Duodenal mucosa (tissue), 2 donors: Measurements from ENCODE around the gene ERRFI1.

Experiments
- H3K27ac ChIP-seq: one replicate; pipeline ENCODE4 v1.7.0; 2013; ENCODE audit warnings: low read depth, low read length
- H3K27me3 ChIP-seq, 2 donors: one replicate each; pipeline ENCODE4 v1.7.0; 2013; ENCODE audit warnings: low read length in 2 of 2, control low read depth in 1 of 2; ENCODE audit not compliant: insufficient read depth in 2 of 2, control insufficient read depth in 1 of 2
- H3K36me3 ChIP-seq, 2 donors: one replicate each; pipeline ENCODE4 v1.7.0; 2013; ENCODE audit warnings: low read length in 2 of 2, control low read depth in 1 of 2; ENCODE audit not compliant: insufficient read depth in 2 of 2, control insufficient read depth in 1 of 2
- H3K4me1 ChIP-seq, 2 donors: one replicate each; pipeline ENCODE4 v1.7.0; 2013; ENCODE audit warnings: low read length in 2 of 2, control low read depth in 1 of 2; ENCODE audit not compliant: insufficient read depth in 2 of 2, control insufficient read depth in 1 of 2
- H3K4me3 ChIP-seq, 2 donors: one replicate each; pipeline ENCODE4 v1.7.0; 2013; ENCODE audit warnings: low read length in 2 of 2, low read depth in 1 of 2
- H3K9ac ChIP-seq, 2 donors: one replicate each; pipeline ENCODE4 v1.7.0; 2013; ENCODE audit warnings: low read length in 2 of 2, low read depth in 1 of 2
- H3K9me3 ChIP-seq, 2 donors: one replicate each; pipeline ENCODE4 v1.7.0; 2013; ENCODE audit warnings: low read length in 2 of 2, control low read depth in 1 of 2; ENCODE audit not compliant: control insufficient read depth in 1 of 2

Gene ERRFI1

GRCh38 chr1:7962014-7962335 lies 64.1 kb downstream of the ERRFI1 start:
- peaks cover 16 to 26% of the 10 kb centered on the region in 2 donors for H3K36me3 ChIP-seq
- no peaks in the 10 kb centered on the region for H3K9me3 ChIP-seq
- peak overlapping the region; percentile 88 for H3K27ac ChIP-seq
- H3K4me3 ChIP-seq = peak overlapping the region; percentile 83 to 88
- peak overlapping the region; percentile 75 to 79 for H3K9ac ChIP-seq
- peaks cover 11 to 19% of the 10 kb centered on the region in 2 donors for H3K4me1 ChIP-seq
- no peaks in the 10 kb centered on the region for H3K27me3 ChIP-seq
